Right lobe of liver (tissue), 6 donors: ENCODE results near the gene PCSK6. TPM values are rescaled to one million over a fixed set of nuclear protein-coding genes. Genes with fewer than 3 reads are reported as not detected.

Experiments
- ATAC-seq, 4 donors: fragments of 200-7000 bp; cut with Tn5 transposase; one replicate each; pipeline ENCODE4 v1.9.1; 2020; ENCODE audit warnings: mild to moderate bottlenecking in 4 of 4, moderate library complexity in 4 of 4
- DNase-seq, 3 donors: peaks; one replicate each; pipeline ENCODE4 v3.0.0-alpha.2; 2020
- H3K27ac ChIP-seq, 3 donors: fragments of 200-600 bp; one replicate each; pipeline ENCODE4 v1.8.0; 2022
- H3K27me3 ChIP-seq, 2 donors: fragments of 200-600 bp; one replicate each; pipeline ENCODE4 v1.8.0; 2022
- H3K36me3 ChIP-seq, 4 donors: fragments of 200-600 bp; sonication (generic) in 1 of 4; one replicate each; pipeline versions ENCODE4 v1.5.1 to v1.8.0; 2017 to 2022; ENCODE audit warnings: control low read depth in 1 of 4
- H3K4me1 ChIP-seq, 4 donors: fragments of 200-600 bp; sonication (generic) in 1 of 4; one replicate each; pipeline versions ENCODE4 v1.5.1 to v1.8.0; 2017 to 2022; ENCODE audit warnings: control low read depth in 1 of 4
- H3K4me3 ChIP-seq, 3 donors: fragments of 200-600 bp; one replicate each; pipeline ENCODE4 v1.8.0; 2022
- H3K9me3 ChIP-seq, 4 donors: fragments of 200-600 bp; sonication (generic) in 1 of 4; one replicate each; pipeline versions ENCODE4 v1.5.1 to v1.8.0; 2017 to 2022; ENCODE audit warnings: control low read depth in 1 of 4
- POLR2A ChIP-seq: fragments of 450-650 bp; IDR thresholded peaks from one replicate; pipeline ENCODE4 v1.6.1; 2017; ENCODE audit warnings: antibody characterized with exemption, mild to moderate bottlenecking
- WGBS: methylation state at CpG from one replicate; pipeline ENCODE4 v1.1.6; 2018; ENCODE audit warnings: low coverage, low lambda C conversion rate; ENCODE audit not compliant: insufficient coverage; ENCODE audit errors: missing lambda C conversion rate; 5-methylcytosine and 5-hydroxymethylcytosine counted together
- intact Hi-C, 2 donors: fragments of 100-400 bp; cut with DNase I; formaldehyde crosslinking; loops; one replicate each; pipeline versions ENCODE4 v1.11.2 to v1.14.1; 2022
- total RNA-seq, 6 experiments: library from RNA; depleted of rRNA in 2 of 6; stranded (reverse); fragments of >200 nt in 2 of 6; fragmentation: NEBNext Ultra II Directional in 3 of 6; extraction: Animal tissue kit (Norgen Biotek cat#: 25700) in 3 of 6; gene quantifications; one replicate each; pipeline versions ENCODE4 v1.1.0 to v1.2.4, GENCODE V29; 2016 to 2023
- TF ChIP-seq, protein P1 (sequence below), 4 donors: fragments of 200-600 bp in 3 of 4; fragments of 450-650 bp in 1 of 4; IDR thresholded peaks; one replicate each; pipeline versions ENCODE4 v1.5.1 to v1.8.0; 2016 to 2022; ENCODE audit warnings: antibody characterized with exemption in 4 of 4, mild to moderate bottlenecking in 2 of 4
- donor health status: DM: no; HTN: yes; CAD: no.
- donor health status: DM: no; HTN: no; CAD: no.
- donor health status: DM: no; HTN: no; CAD: no.
- donor health status: DM: no; HTN: yes; CAD: no.
- donor health status: DM: no; HTN: yes; CAD: no.

The PCSK6 gene
- total RNA-seq, 6 experiments from 2014 or later: 165 to 218 (median 207) TPM

DNA sequence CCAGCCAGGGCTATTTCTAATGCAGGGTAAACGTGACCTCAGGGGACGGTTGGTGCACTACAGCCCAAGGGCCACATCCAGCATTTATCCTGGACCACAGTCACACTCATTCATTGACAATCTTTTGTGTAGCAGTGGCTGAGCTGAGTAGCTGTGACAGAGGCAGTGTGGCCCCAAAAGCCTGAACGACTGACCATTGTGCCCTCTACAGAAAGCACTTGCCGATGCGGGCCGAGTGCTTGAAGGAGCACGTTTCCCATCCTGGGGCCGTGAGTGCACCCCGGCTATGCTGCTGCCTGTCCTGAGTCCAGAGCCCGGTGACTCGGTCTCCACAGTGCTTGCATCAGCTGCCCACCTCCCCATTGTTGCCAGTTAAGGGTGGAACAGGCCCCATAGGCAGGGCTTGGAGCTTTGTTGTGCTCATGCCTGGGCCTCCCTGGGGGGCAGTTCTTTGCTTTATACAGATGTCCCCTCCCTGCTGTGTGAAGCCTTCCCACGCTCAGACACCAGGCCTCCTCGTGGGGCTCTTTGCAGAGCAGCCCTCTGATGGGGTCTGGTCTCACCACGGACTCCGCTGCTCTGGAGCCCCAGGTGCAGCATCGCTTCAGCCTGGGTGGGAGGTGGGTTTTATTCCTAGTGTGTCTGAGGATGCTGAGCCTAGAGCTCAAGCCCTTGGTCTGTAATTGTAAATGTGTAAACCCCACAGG lies 181.5 kb downstream of the PCSK6 start:
- H3K9me3 ChIP-seq: no peaks in the 10 kb centered on the region
- H3K36me3 ChIP-seq: peaks cover 0 to 50% (median 17%) of the 10 kb centered on the region in 4 donors
- ATAC-seq: peak in 1 of 4 donors; percentile 4
- H3K27ac ChIP-seq: no peak overlapping the region
- TF ChIP-seq, protein P1, sequence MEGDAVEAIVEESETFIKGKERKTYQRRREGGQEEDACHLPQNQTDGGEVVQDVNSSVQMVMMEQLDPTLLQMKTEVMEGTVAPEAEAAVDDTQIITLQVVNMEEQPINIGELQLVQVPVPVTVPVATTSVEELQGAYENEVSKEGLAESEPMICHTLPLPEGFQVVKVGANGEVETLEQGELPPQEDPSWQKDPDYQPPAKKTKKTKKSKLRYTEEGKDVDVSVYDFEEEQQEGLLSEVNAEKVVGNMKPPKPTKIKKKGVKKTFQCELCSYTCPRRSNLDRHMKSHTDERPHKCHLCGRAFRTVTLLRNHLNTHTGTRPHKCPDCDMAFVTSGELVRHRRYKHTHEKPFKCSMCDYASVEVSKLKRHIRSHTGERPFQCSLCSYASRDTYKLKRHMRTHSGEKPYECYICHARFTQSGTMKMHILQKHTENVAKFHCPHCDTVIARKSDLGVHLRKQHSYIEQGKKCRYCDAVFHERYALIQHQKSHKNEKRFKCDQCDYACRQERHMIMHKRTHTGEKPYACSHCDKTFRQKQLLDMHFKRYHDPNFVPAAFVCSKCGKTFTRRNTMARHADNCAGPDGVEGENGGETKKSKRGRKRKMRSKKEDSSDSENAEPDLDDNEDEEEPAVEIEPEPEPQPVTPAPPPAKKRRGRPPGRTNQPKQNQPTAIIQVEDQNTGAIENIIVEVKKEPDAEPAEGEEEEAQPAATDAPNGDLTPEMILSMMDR (IDR thresholded peaks at IDR 0.05): no peak
- no peak for TF ChIP-seq POLR2A
- no peaks in the 10 kb centered on the region for H3K27me3 ChIP-seq
- peak in 1 of 3 donors; percentile 45 for DNase-seq
- WGBS: 94% methylated on average over 6 of the region's 16 CpGs
- H3K4me1 ChIP-seq: no peaks in the 10 kb centered on the region
- no peak overlapping the region for H3K4me3 ChIP-seq
- intact Hi-C loops: loop anchor here (2.0 to 10.0 kb wide), 3 partner anchors 49 to 337 kb away; no protein-coding TSS in a partner anchor

- no peak overlapping the region for H3K27ac ChIP-seq
- DNase-seq (peak in 1 of 3 donors; percentile 34), ATAC-seq (peak; percentile 4 to 23 (median 14))
- peaks cover 0 to 53% (median 20%) of the 10 kb centered on the region in 4 donors for H3K36me3 ChIP-seq
- no peaks in the 10 kb centered on the region for H3K9me3 ChIP-seq
- intact Hi-C loops: loop anchor here (10.0 kb wide), 2 partner anchors 188 to 338 kb away; no protein-coding TSS in a partner anchor
- H3K4me1 ChIP-seq: no peaks in the 10 kb centered on the region
- 73% methylated on average over 3 of the region's 24 CpGs for WGBS
- no peak overlapping the region for H3K4me3 ChIP-seq
- H3K27me3 ChIP-seq: no peaks in the 10 kb centered on the region
- TF ChIP-seq, protein P1 (IDR thresholded peaks at IDR 0.05): no peak
- no peak for TF ChIP-seq POLR2A
Observed at GRCh38 chr15:101307048-101307896, 182.2 kb downstream of the PCSK6 start.

GRCh38 chr15:101306341-101307047 lies 183.0 kb downstream of the PCSK6 start:
- no peaks in the 10 kb centered on the region for H3K4me1 ChIP-seq
- DNase-seq (peak in 1 of 3 donors; percentile 31), ATAC-seq (peak in 2 of 4 donors; percentile 2)
- no peaks in the 10 kb centered on the region for H3K9me3 ChIP-seq
- no peak for TF ChIP-seq POLR2A
- TF ChIP-seq, protein P1 (IDR thresholded peaks at IDR 0.05): no peak
- intact Hi-C loops: loop anchor here (10.0 kb wide), 2 partner anchors 188 to 338 kb away; no protein-coding TSS in a partner anchor
- peaks cover 0 to 53% (median 20%) of the 10 kb centered on the region in 4 donors for H3K36me3 ChIP-seq
- H3K27ac ChIP-seq: no peak overlapping the region
- 83% methylated on average over 3 of the region's 10 CpGs for WGBS
- H3K27me3 ChIP-seq: no peaks in the 10 kb centered on the region
- no peak overlapping the region for H3K4me3 ChIP-seq

DNA sequence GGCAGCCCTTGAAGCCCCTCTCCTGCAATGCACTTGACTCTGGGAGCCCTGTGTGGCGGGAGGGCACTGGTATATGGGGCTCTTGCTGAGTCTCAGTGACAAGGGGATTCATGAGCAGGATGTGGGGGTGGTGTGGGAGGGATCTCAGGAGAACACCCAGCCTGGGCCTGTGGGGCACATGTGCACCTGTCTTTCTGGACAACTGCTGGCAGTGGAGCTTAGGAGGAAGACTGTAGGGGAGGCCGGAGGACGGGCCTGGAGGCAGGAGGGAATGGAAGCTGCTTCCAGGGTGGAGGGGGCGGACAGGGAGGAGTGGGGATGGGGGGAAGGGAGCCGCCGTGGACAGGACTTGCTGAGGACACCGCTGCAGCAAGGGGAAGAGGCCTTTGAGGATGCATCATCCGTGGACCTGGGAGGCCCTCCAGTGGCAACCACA lies 183.7 kb downstream of the PCSK6 start:
- ATAC-seq (peak in 1 of 4 donors; percentile 6), DNase-seq (peak in 2 of 3 donors; percentile 29 to 44)
- H3K27me3 ChIP-seq: no peaks in the 10 kb centered on the region
- peaks cover 0 to 52% (median 18%) of the 10 kb centered on the region in 4 donors for H3K36me3 ChIP-seq
- TF ChIP-seq, protein P1 (IDR thresholded peaks at IDR 0.05): no peak
- TF ChIP-seq POLR2A: no peak
- no peak overlapping the region for H3K4me3 ChIP-seq
- no peaks in the 10 kb centered on the region for H3K4me1 ChIP-seq
- intact Hi-C loops: loop anchor here (10.0 kb wide), 2 partner anchors 189 to 339 kb away; no protein-coding TSS in a partner anchor
- H3K9me3 ChIP-seq: no peaks in the 10 kb centered on the region
- no peak overlapping the region for H3K27ac ChIP-seq
- WGBS: 33% methylated on average over 1 of the region's 8 CpGs
